K562 (cell line): Measurements from ENCODE around the gene DUSP10. TPM values are rescaled to one million over a fixed set of nuclear protein-coding genes. Genes with fewer than 3 reads are reported as not detected.

Experiments used
- ATAC-seq: fragments of 200-7000 bp; cut with Tn5 transposase; 3 replicates; pipeline ENCODE4 v1.9.1; 2020; ENCODE audit warnings: moderate library complexity
- BruUV-seq: library from RNA; stranded (reverse); fragments of 400-500 nt; replicated peaks from 2 replicates; lab custom pipeline; 2021; lab: Mats Ljungman, UMichigan
- CTCF ChIA-PET: fragments of 300-600 bp; formaldehyde crosslinking; extraction: SDS; loops from one replicate; lab custom pipeline; 2021; ENCODE audit warnings: low intra/inter-chr PET ratio; lab: Yijun Ruan, JAX
- POLR2A ChIA-PET: fragments of 300-600, 350-650 bp; sonication (Branson Sonifier 250); formaldehyde crosslinking; extraction: SDS; loops from one replicate; lab custom pipeline; 2021; ENCODE audit warnings: antibody characterized with exemption, inconsistent platforms; lab: Yijun Ruan, JAX
- DNase-seq, 4 experiments: peaks; one replicate each; pipeline versions ENCODE4 v3.0.0 to v3.0.0-alpha.2; 2011 to 2018; ENCODE audit warnings: low spot score in 3 of 4, mixed read lengths in 3 of 4; ENCODE audit errors: extremely low read depth in 1 of 4
- FAIRE-seq: peaks from 2 replicates; lab custom pipeline; 2011; peaks lifted over from hg19 to GRCh38; lab: Jason Lieb, UNC
- H2AFZ ChIP-seq: 2 replicates; pipeline ENCODE4 v1.6.0; 2011; ENCODE audit warnings: low read depth, low read length, control low read depth, inconsistent platforms
- H3K27ac ChIP-seq: fragments of 200-600 bp; 3 replicates; pipeline ENCODE4 v1.8.0; 2011; ENCODE audit warnings: low read depth, mild to moderate bottlenecking, control low read depth, inconsistent platforms, low read length, moderate library complexity, mixed read lengths; ENCODE audit errors: extremely low read depth
- H3K27me3 ChIP-seq, 2 experiments: fragments of 300-600 bp in 1 of 2; 2 replicates in 1 of 2; 3 replicates in 1 of 2; pipeline versions ENCODE4 v1.6.0 to v1.8.0; 2011; ENCODE audit warnings: inconsistent platforms in 2 of 2, low read length in 2 of 2, mild to moderate bottlenecking in 1 of 2, mixed read lengths in 1 of 2, moderate library complexity in 1 of 2; ENCODE audit not compliant: control insufficient read depth in 2 of 2, insufficient read depth in 2 of 2
- H3K36me3 ChIP-seq: fragments of 300-600 bp; 3 replicates; pipeline ENCODE4 v1.8.0; 2011; ENCODE audit warnings: mild to moderate bottlenecking, low read length, inconsistent platforms; ENCODE audit not compliant: control insufficient read depth, insufficient read depth
- H3K4me1 ChIP-seq, 2 experiments: fragments of 200-600 bp in 1 of 2; replicated peaks in 1 of 2; 2 replicates in 1 of 2; 3 replicates in 1 of 2; pipeline versions ENCODE4 v1.5.1 to v1.8.0; 2011; ENCODE audit warnings: inconsistent platforms in 2 of 2, low read length in 2 of 2, mild to moderate bottlenecking in 1 of 2, mixed read lengths in 1 of 2, moderate library complexity in 1 of 2; ENCODE audit not compliant: control insufficient read depth in 2 of 2, insufficient read depth in 2 of 2
- H3K4me2 ChIP-seq: 2 replicates; pipeline ENCODE4 v1.6.1; 2011; ENCODE audit warnings: low read length, control low read depth, inconsistent platforms, mixed read lengths; ENCODE audit not compliant: insufficient read depth
- H3K4me3 ChIP-seq: fragments of 200-600 bp; sonication (generic), shearing (Covaris generic); 2 replicates; pipeline ENCODE4 v1.5.1; 2016; ENCODE audit warnings: control low read depth, inconsistent platforms
- H3K79me2 ChIP-seq: fragments of 200-600 bp; 3 replicates; pipeline ENCODE4 v1.8.0; 2011; ENCODE audit warnings: low read length, inconsistent platforms; ENCODE audit not compliant: control insufficient read depth, insufficient read depth
- H3K9ac ChIP-seq, 2 experiments: 2 replicates each; pipeline versions ENCODE4 v1.6.0 to v1.6.1; 2011; ENCODE audit warnings: low read depth in 2 of 2, low read length in 2 of 2, control low read depth in 1 of 2, inconsistent platforms in 1 of 2, mild to moderate bottlenecking in 1 of 2, mixed read lengths in 1 of 2; ENCODE audit not compliant: insufficient read depth in 1 of 2
- H3K9me1 ChIP-seq: one replicate; pipeline ENCODE4 v1.6.0; 2011; ENCODE audit warnings: inconsistent platforms, mild to moderate bottlenecking, low read length, moderate library complexity; ENCODE audit not compliant: control insufficient read depth, insufficient read depth
- H3K9me3 ChIP-seq: replicated peaks from 2 replicates; pipeline ENCODE4 v1.5.1; 2011; ENCODE audit warnings: low read depth, low read length, inconsistent platforms; ENCODE audit not compliant: control insufficient read depth, insufficient read depth
- H4K20me1 ChIP-seq: replicated peaks from 2 replicates; pipeline ENCODE4 v1.6.1; 2011; ENCODE audit warnings: low read length, inconsistent platforms, mixed read lengths; ENCODE audit not compliant: control insufficient read depth, insufficient read depth
- ARID1B ChIP-seq: fragments of 450-650 bp; IDR thresholded peaks from 2 replicates; pipeline ENCODE4 v1.6.1; 2016; ENCODE audit warnings: antibody characterized with exemption, mild to moderate bottlenecking, inconsistent platforms
- ATF1 ChIP-seq, 2 experiments: fragments of 450-650 bp in 1 of 2; IDR thresholded peaks; 2 replicates each; pipeline ENCODE4 v1.6.1; 2016; ENCODE audit warnings: missing compliant biosample characterization in 1 of 2, missing genetic modification characterization in 1 of 2
- C11orf30 ChIP-seq: fragments of 450-650 bp; IDR thresholded peaks from 2 replicates; pipeline ENCODE4 v1.6.1; 2016; ENCODE audit warnings: low read depth, mild to moderate bottlenecking
- CBX1 ChIP-seq: sonication (generic); IDR thresholded peaks from 2 replicates; pipeline ENCODE4 v1.6.1; 2016; ENCODE audit warnings: antibody characterized with exemption, low read depth, mild to moderate bottlenecking
- CREB1 ChIP-seq, 2 experiments: sonication (generic) in 1 of 2; formaldehyde crosslinking in 1 of 2; IDR thresholded peaks; 2 replicates each; pipeline versions ENCODE4 v1.6.1 to v1.8.0; 2012 to 2022; ENCODE audit warnings: inconsistent platforms in 1 of 2, mild to moderate bottlenecking in 1 of 2, missing genetic modification reagents in 1 of 2, moderate library complexity in 1 of 2
- CREM ChIP-seq: IDR thresholded peaks from 2 replicates; pipeline ENCODE4 v1.6.1; 2014; ENCODE audit warnings: antibody characterized with exemption, low read depth
- HMG20A ChIP-seq: fragments of 450-650 bp; formaldehyde crosslinking; conservative IDR thresholded peaks from 2 replicates; pipeline ENCODE4 v1.4.0; 2020; ENCODE audit warnings: mild to moderate bottlenecking, mixed read lengths
- LEF1 ChIP-seq: fragments of 450-650 bp; IDR thresholded peaks from 2 replicates; pipeline ENCODE4 v1.6.1; 2016; ENCODE audit warnings: mild to moderate bottlenecking
- MCM2 ChIP-seq: fragments of 450-650 bp; IDR thresholded peaks from 2 replicates; pipeline ENCODE4 v1.6.1; 2017; ENCODE audit warnings: low read depth, mild to moderate bottlenecking
- NCOR1 ChIP-seq: fragments of 450-650 bp; IDR thresholded peaks from 2 replicates; pipeline ENCODE4 v1.6.1; 2016; ENCODE audit warnings: mild to moderate bottlenecking, moderate library complexity
- NFE2L1 ChIP-seq: fragments of 450-650 bp; IDR thresholded peaks from 2 replicates; pipeline ENCODE4 v1.6.1; 2016; ENCODE audit warnings: missing genetic modification characterization, low read depth, mild to moderate bottlenecking, missing compliant biosample characterization, moderate library complexity, borderline replicate concordance
- POLR2AphosphoS5 ChIP-seq: IDR thresholded peaks from 2 replicates; pipeline ENCODE4 v1.6.1; 2011; ENCODE audit warnings: mild to moderate bottlenecking, low read depth, low read length, moderate library complexity; ENCODE audit not compliant: control insufficient read depth, insufficient read depth
- POLR2G ChIP-seq: fragments of 200-400 bp; formaldehyde crosslinking; IDR thresholded peaks from 2 replicates; pipeline ENCODE4 v1.6.1; 2017; ENCODE audit warnings: low read depth, mild to moderate bottlenecking, antibody characterized with exemption, low read length, moderate library complexity
- SAFB ChIP-seq: fragments of 200-400 bp; formaldehyde crosslinking; IDR thresholded peaks from 2 replicates; pipeline ENCODE4 v1.6.1; 2017; ENCODE audit warnings: low read depth, low read length, borderline replicate concordance
- SMAD1 ChIP-seq: fragments of 150-350 bp; IDR thresholded peaks from 2 replicates; pipeline ENCODE4 v1.6.1; 2014; ENCODE audit warnings: low read length, low read depth; ENCODE audit not compliant: partially characterized antibody
- SMARCA5 ChIP-seq: fragments of 450-650 bp; IDR thresholded peaks from 2 replicates; pipeline ENCODE4 v1.6.1; 2016
- SNIP1 ChIP-seq: fragments of 450-650 bp; IDR thresholded peaks from 2 replicates; pipeline ENCODE4 v1.7.1; 2017; ENCODE audit warnings: low read depth, mild to moderate bottlenecking
- TCF7 ChIP-seq: sonication (generic); IDR thresholded peaks from 2 replicates; pipeline ENCODE4 v1.6.1; 2016; ENCODE audit warnings: antibody characterized with exemption, borderline replicate concordance
- THRAP3 ChIP-seq: fragments of 450-650 bp; IDR thresholded peaks from 2 replicates; pipeline ENCODE4 v1.6.1; 2016; ENCODE audit warnings: mild to moderate bottlenecking, inconsistent platforms, borderline replicate concordance
- ZBTB8A ChIP-seq: fragments of 450-650 bp; IDR thresholded peaks from 2 replicates; pipeline ENCODE4 v1.6.1; 2018; ENCODE audit warnings: mild to moderate bottlenecking, moderate library complexity; ENCODE audit not compliant: partially characterized antibody
- ZNF239 ChIP-seq: fragments of 250-450 bp; sonication (Bioruptor Pico); IDR thresholded peaks from 2 replicates; pipeline ENCODE4 v1.4.0; 2020; ENCODE audit warnings: mild to moderate bottlenecking
- ZNF586 ChIP-seq: fragments of 450-650 bp; formaldehyde crosslinking; conservative IDR thresholded peaks from 2 replicates; pipeline ENCODE4 v1.4.0; 2020; ENCODE audit warnings: mild to moderate bottlenecking, moderate library complexity
- ZSCAN29 ChIP-seq: fragments of 450-650 bp; IDR thresholded peaks from 2 replicates; pipeline ENCODE4 v1.6.1; 2017
- ZZZ3 ChIP-seq: fragments of 450-650 bp; IDR thresholded peaks from 2 replicates; pipeline ENCODE4 v1.6.1; 2016; ENCODE audit warnings: antibody characterized with exemption, mild to moderate bottlenecking, moderate library complexity
- WGBS: fragments of 100-300 bp; shearing (Covaris generic); methylation state at CpG from one replicate; pipeline ENCODE4 v1.1.6; 2016; ENCODE audit warnings: low coverage, mixed read lengths; ENCODE audit not compliant: insufficient coverage; ENCODE audit errors: missing lambda C conversion rate; 5-methylcytosine and 5-hydroxymethylcytosine counted together
- in situ Hi-C: fragments of 300-500 bp; cut with MboI; formaldehyde crosslinking; loops from 4 replicates; pipeline ENCODE4 v1.15.0; 2018; ENCODE audit warnings: inconsistent platforms, mixed read lengths
- intact Hi-C: fragments of 100-400 bp; cut with micrococcal nuclease; formaldehyde crosslinking; loops from 2 replicates; pipeline ENCODE4 v1.14.2; 2022
- polyA plus RNA-seq, 8 experiments: library from polyadenylated mRNA; depleted of rRNA in 4 of 8; stranded (reverse) in 5 of 8; unstranded in 3 of 8; fragments of >200 nt; fragmentation: Nextera tagmentation in 2 of 8; fragmentation: Illumina TruSeq in 1 of 8; extraction: Ambion mirVana in 2 of 8; extraction: Trizol in 1 of 8; gene quantifications; 2 replicates each; pipeline versions ENCODE4 v1.2.1 to v1.2.3, GENCODE V29; 2011 to 2014; ENCODE audit warnings: inconsistent platforms in 1 of 8, missing spikeins in 1 of 8
- total RNA-seq, 7 experiments: library from RNA; depleted of rRNA in 6 of 7; stranded (reverse); fragments of >200 nt in 6 of 7; fragmentation: Illumina TruSeq in 2 of 7; extraction: Trizol in 2 of 7; gene quantifications; 2 replicates each; pipeline versions ENCODE4 v1.2.1 to v1.2.3, GENCODE V29; 2011 to 2021; ENCODE audit warnings: low replicate concordance in 1 of 7
- TF ChIP-seq, protein P1 (sequence below): fragments of 250-450 bp; sonication (Bioruptor Pico); IDR thresholded peaks from 2 replicates; pipeline ENCODE4 v1.8.0; 2021; ENCODE audit warnings: borderline replicate concordance, mild to moderate bottlenecking, moderate library complexity; ENCODE audit not compliant: poor library complexity, severe bottlenecking
- TF ChIP-seq, protein P2 (sequence below): fragments of 250-450 bp; sonication (Bioruptor Pico); IDR thresholded peaks from 2 replicates; pipeline ENCODE4 v1.5.0; 2021

Gene DUSP10
- total and polyA plus RNA-seq, 9 of the 15 experiments (the other 6 are each of a cell fraction or from before 2014, with no cell fraction given), result 1.7 to 8.3 (median 6.1) TPM

DNA sequence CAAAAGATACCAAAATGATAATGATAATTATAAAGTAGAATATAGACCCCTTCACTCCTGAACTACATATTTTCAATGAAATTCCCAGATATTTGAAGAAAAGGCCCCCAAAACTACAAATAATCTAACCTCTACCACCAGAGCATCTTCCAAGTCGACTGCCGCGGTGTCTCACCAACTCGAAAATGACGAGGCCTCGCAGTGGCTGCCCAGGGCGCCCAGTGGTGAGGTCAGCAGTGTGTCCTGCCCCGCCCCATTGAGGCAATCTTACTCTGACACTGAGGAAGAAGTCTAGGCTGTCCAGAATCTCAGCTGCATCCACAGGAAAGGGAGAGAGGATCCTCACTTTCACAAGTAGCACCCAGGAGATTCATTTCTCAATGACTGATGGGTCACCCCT, 5.2 kb downstream of the DUSP10 start:
- DNase-seq (peak in 1 of 4 experiments; percentile 50), FAIRE-seq (no peak), ATAC-seq (no peak)
- BruUV-seq, result no TSS peak
- H3K27ac ChIP-seq, result no peak overlapping the region
- peaks cover 15% of the 10 kb centered on the region; the same call in 2 of the 3 replicates for H3K36me3 ChIP-seq
- peaks cover 47% of the 10 kb centered on the region for H3K79me2 ChIP-seq
- H3K4me1 ChIP-seq, result peaks cover 9 to 21% of the 10 kb centered on the region in 2 experiments
- H2AFZ ChIP-seq, result no peak overlapping the region
- no peak overlapping the region for H3K4me2 ChIP-seq
- WGBS, result 56% methylated on average over 8 of the region's 8 CpGs
- H3K9ac ChIP-seq, result no peak overlapping the region
- 0 out of 2 replicates have a peak, but pooled peaks cover 6% of the 10 kb centered on the region for H4K20me1 ChIP-seq
- in situ Hi-C loops (no loop called here), intact Hi-C loops (loop anchor here (5.0 kb wide), 1 partner anchor 1991 kb away; no protein-coding TSS in a partner anchor)
- ChIA-PET CTCF (no interaction called here), POLR2A (no interaction called here)
- H3K4me3 ChIP-seq, result no peak overlapping the region
- no peaks in the 10 kb centered on the region for H3K9me1 ChIP-seq
- H3K9me3 ChIP-seq, result no peaks in the 10 kb centered on the region
- H3K27me3 ChIP-seq, result no peaks in the 10 kb centered on the region
- no peak for TF ChIP-seq SNIP1
- TF ChIP-seq SMAD1, result no peak
- TF ChIP-seq ZZZ3, result no peak
- TF ChIP-seq HMG20A, result no peak
- TF ChIP-seq TCF7, result no peak
- TF ChIP-seq CREB1 (IDR thresholded peaks at IDR 0.05), result peak; percentile 50
- no peak for TF ChIP-seq CREB1 (CRISPR knock-in tag; IDR thresholded peaks at IDR 0.05)
- no peak for TF ChIP-seq ZNF239 (CRISPR knock-in tag)
- no peak for TF ChIP-seq ATF1 (CRISPR knock-in tag; IDR thresholded peaks at IDR 0.05)
- peak; percentile 43; the same call in 1 of the 2 replicates for TF ChIP-seq ATF1 (tag; IDR thresholded peaks at IDR 0.05)
- no peak for TF ChIP-seq ZBTB8A
- TF ChIP-seq C11orf30, result no peak
- no peak for TF ChIP-seq NFE2L1
- no peak for TF ChIP-seq POLR2AphosphoS5
- TF ChIP-seq SAFB, result no peak
- no peak for TF ChIP-seq SMARCA5
- TF ChIP-seq ZSCAN29, result no peak
- no peak for TF ChIP-seq LEF1
- no peak for TF ChIP-seq CBX1
- TF ChIP-seq, protein P1, sequence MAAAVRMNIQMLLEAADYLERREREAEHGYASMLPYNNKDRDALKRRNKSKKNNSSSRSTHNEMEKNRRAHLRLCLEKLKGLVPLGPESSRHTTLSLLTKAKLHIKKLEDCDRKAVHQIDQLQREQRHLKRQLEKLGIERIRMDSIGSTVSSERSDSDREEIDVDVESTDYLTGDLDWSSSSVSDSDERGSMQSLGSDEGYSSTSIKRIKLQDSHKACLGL (CRISPR knock-in tag), result no peak
- no peak for TF ChIP-seq THRAP3
- TF ChIP-seq, protein P2, sequence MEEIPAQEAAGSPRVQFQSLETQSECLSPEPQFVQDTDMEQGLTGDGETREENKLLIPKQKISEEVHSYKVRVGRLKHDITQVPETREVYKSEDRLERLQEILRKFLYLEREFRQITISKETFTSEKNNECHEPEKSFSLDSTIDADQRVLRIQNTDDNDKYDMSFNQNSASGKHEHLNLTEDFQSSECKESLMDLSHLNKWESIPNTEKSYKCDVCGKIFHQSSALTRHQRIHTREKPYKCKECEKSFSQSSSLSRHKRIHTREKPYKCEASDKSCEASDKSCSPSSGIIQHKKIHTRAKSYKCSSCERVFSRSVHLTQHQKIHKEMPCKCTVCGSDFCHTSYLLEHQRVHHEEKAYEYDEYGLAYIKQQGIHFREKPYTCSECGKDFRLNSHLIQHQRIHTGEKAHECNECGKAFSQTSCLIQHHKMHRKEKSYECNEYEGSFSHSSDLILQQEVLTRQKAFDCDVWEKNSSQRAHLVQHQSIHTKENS, result no peak
- no peak for TF ChIP-seq ZNF586 (CRISPR knock-in tag)
- no peak for TF ChIP-seq NCOR1
- no peak for TF ChIP-seq ARID1B
- TF ChIP-seq MCM2, result no peak
- peak; percentile 79 for TF ChIP-seq CREM
- 0 out of 2 replicates have a peak, but pooled peaks have one; percentile 34 for TF ChIP-seq POLR2G
